HCT116 (cell line): Measurements from ENCODE around the gene SRF. TPM values are rescaled to one million over a fixed set of nuclear protein-coding genes. Genes with fewer than 3 reads are reported as not detected.

ENCODE experiments used
- ATAC-seq: fragments of 200-7000 bp; cut with Tn5 transposase; 2 replicates; pipeline ENCODE4 v1.9.1; 2020; ENCODE audit warnings: mild to moderate bottlenecking, moderate library complexity
- BruUV-seq: library from RNA; stranded (reverse); fragments of 400-500 nt; replicated peaks from 2 replicates; lab custom pipeline; 2021; lab: Mats Ljungman, UMichigan
- CTCF ChIA-PET: fragments of 300-600 bp; sonication (Branson Sonifier 250); formaldehyde crosslinking; loops from one replicate; lab custom pipeline; 2021; ENCODE audit warnings: antibody characterized with exemption; lab: Charles Lee
- POLR2A ChIA-PET: fragments of 300-600, 350-600 bp; sonication (Branson Sonifier 250); formaldehyde crosslinking; loops from one replicate; lab custom pipeline; 2021; ENCODE audit warnings: antibody characterized with exemption; lab: Charles Lee
- RAD21 ChIA-PET, 2 experiments: fragments of 300-600 bp; sonication (Branson Sonifier 250); formaldehyde crosslinking; loops; one replicate each; lab custom pipeline; 2023; ENCODE audit warnings: low total read pairs in 2 of 2; ENCODE audit not compliant: uncharacterized antibody in 2 of 2, unreplicated experiment in 2 of 2, low non-redundant PET in 1 of 2; lab: Charles Lee
- DNase-seq: peaks from one replicate; pipeline ENCODE4 v3.0.0-alpha.2; 2010; ENCODE audit warnings: low read depth, low spot score
- H2AFZ ChIP-seq: fragments of 200-600 bp; shearing (Covaris generic), sonication (generic); 2 replicates; pipeline ENCODE4 v1.6.1; 2017; ENCODE audit warnings: low read depth, mixed run types, mixed read lengths, antibody characterized with exemption, low read length; ENCODE audit not compliant: poor library complexity, severe bottlenecking
- H3K27ac ChIP-seq: 2 replicates; pipeline ENCODE4 v1.5.1; 2012; ENCODE audit warnings: low read depth, low read length
- H3K27me3 ChIP-seq: fragments of 200-600 bp; sonication (generic); 2 replicates; pipeline ENCODE4 v1.6.1; 2016; ENCODE audit warnings: mixed run types, low read length, mixed read lengths; ENCODE audit not compliant: insufficient read depth
- H3K36me3 ChIP-seq, 2 experiments: fragments of 200-500 bp in 1 of 2; fragments of 200-600 bp in 1 of 2; sonication (Bioruptor generic) in 1 of 2; sonication (generic) in 1 of 2; 2 replicates each; pipeline versions ENCODE4 v1.5.1 to v1.6.1; 2014 to 2016; ENCODE audit warnings: low read length in 2 of 2, inconsistent platforms in 1 of 2, mixed read lengths in 1 of 2, mixed run types in 1 of 2; ENCODE audit not compliant: insufficient read depth in 2 of 2, control insufficient read depth in 1 of 2
- H3K4me1 ChIP-seq, 2 experiments: fragments of 200-600 bp in 1 of 2; sonication (generic) in 1 of 2; 2 replicates each; pipeline versions ENCODE4 v1.5.1 to v1.6.1; 2012 to 2017; ENCODE audit warnings: low read length in 2 of 2, inconsistent platforms in 1 of 2, mild to moderate bottlenecking in 1 of 2, mixed read lengths in 1 of 2, mixed run types in 1 of 2, moderate library complexity in 1 of 2; ENCODE audit not compliant: insufficient read depth in 2 of 2, control insufficient read depth in 1 of 2
- H3K4me2 ChIP-seq: fragments of 200-600 bp; sonication (generic); 2 replicates; pipeline ENCODE4 v1.6.1; 2017; ENCODE audit warnings: mixed run types, low read length, mixed read lengths
- H3K4me3 ChIP-seq, 2 experiments: fragments of 200-600 bp in 1 of 2; sonication (generic) in 1 of 2; replicated peaks in 1 of 2; 2 replicates each; pipeline ENCODE4 v1.5.1; 2011 to 2016; ENCODE audit warnings: low read length in 2 of 2, control low read depth in 1 of 2, low read depth in 1 of 2, mild to moderate bottlenecking in 1 of 2, mixed read lengths in 1 of 2, mixed run types in 1 of 2
- H3K79me2 ChIP-seq: fragments of 200-600 bp; sonication (generic); 2 replicates; pipeline ENCODE4 v1.6.1; 2017; ENCODE audit warnings: mild to moderate bottlenecking, mixed run types, low read length, moderate library complexity, mixed read lengths; ENCODE audit not compliant: insufficient read depth
- H3K9ac ChIP-seq: fragments of 200-600 bp; sonication (generic); 2 replicates; pipeline ENCODE4 v1.6.1; 2016; ENCODE audit warnings: low read length, mixed read lengths
- H3K9me2 ChIP-seq: fragments of 200-600 bp; sonication (generic), shearing (Covaris generic); 2 replicates; pipeline ENCODE4 v1.6.1; 2017; ENCODE audit warnings: mixed run types, mild to moderate bottlenecking, moderate library complexity; ENCODE audit not compliant: insufficient read depth
- H3K9me3 ChIP-seq, 2 experiments: fragments of 200-500 bp in 1 of 2; fragments of 200-600 bp in 1 of 2; sonication (Bioruptor generic) in 1 of 2; sonication (generic) in 1 of 2; 2 replicates each; pipeline ENCODE4 v1.6.1; 2014 to 2017; ENCODE audit warnings: low read length in 2 of 2, mixed read lengths in 2 of 2, inconsistent platforms in 1 of 2, low read depth in 1 of 2, mild to moderate bottlenecking in 1 of 2, mixed run types in 1 of 2, moderate library complexity in 1 of 2; ENCODE audit not compliant: control insufficient read depth in 1 of 2, insufficient read depth in 1 of 2
- H4K20me1 ChIP-seq: fragments of 200-600 bp; sonication (generic), shearing (Covaris generic); 2 replicates; pipeline ENCODE4 v1.6.1; 2017; ENCODE audit warnings: mixed run types, mild to moderate bottlenecking, moderate library complexity; ENCODE audit not compliant: insufficient read depth
- CBX3 ChIP-seq: IDR thresholded peaks from 2 replicates; pipeline ENCODE4 v1.6.1; 2012; ENCODE audit warnings: low read depth
- FOSL1 ChIP-seq: IDR thresholded peaks from 2 replicates; pipeline ENCODE4 v1.6.1; 2012; ENCODE audit warnings: low read depth
- POLR2A ChIP-seq: IDR thresholded peaks from 2 replicates; pipeline ENCODE4 v1.7.0; 2011; ENCODE audit warnings: borderline replicate concordance; ENCODE audit not compliant: insufficient read depth, insufficient read length; ENCODE audit errors: extremely low read depth
- RAD21 ChIP-seq: IDR thresholded peaks from 2 replicates; pipeline ENCODE4 v1.6.1; 2012; ENCODE audit warnings: low read depth, mild to moderate bottlenecking
- SRF ChIP-seq: IDR thresholded peaks from 2 replicates; pipeline ENCODE4 v1.6.1; 2012; ENCODE audit warnings: low read depth
- ZNF274 ChIP-seq: fragments of 200-500 bp; sonication (Bioruptor generic); IDR thresholded peaks from 2 replicates; pipeline ENCODE4 v1.6.1; 2014; ENCODE audit warnings: mild to moderate bottlenecking, low read depth, low read length, inconsistent platforms
- intact Hi-C: fragments of 100-400 bp; cut with micrococcal nuclease; formaldehyde crosslinking; loops from 2 replicates; pipeline ENCODE4 v1.10.0; 2022
- total RNA-seq: library from RNA; stranded (reverse); gene quantifications from one replicate; pipeline ENCODE4 v1.2.1, GENCODE V29; 2021; ENCODE audit not compliant: unreplicated experiment
- TF ChIP-seq, protein P1 (sequence below), 3 experiments: fragments of 200-600 bp in 1 of 3; sonication (generic) in 1 of 3; IDR thresholded peaks in 2 of 3; conservative IDR thresholded peaks in 1 of 3; 2 replicates each; pipeline ENCODE4 v1.5.1; 2012 to 2017; ENCODE audit warnings: low read depth in 2 of 3, low read length in 2 of 3, antibody characterized with exemption in 1 of 3, borderline replicate concordance in 1 of 3, control low read depth in 1 of 3, mild to moderate bottlenecking in 1 of 3, mixed read lengths in 1 of 3, mixed run types in 1 of 3, moderate library complexity in 1 of 3; ENCODE audit not compliant: insufficient read depth in 1 of 3
- TF ChIP-seq, protein P2 (sequence below): IDR thresholded peaks from 2 replicates; pipeline ENCODE4 v1.6.1; 2011; ENCODE audit warnings: mild to moderate bottlenecking, low read length, moderate library complexity; ENCODE audit not compliant: insufficient replicate concordance; ENCODE audit errors: extremely low read depth

Gene SRF
- total RNA-seq, 1 experiment from 2014 or later = 28.1 TPM

DNA sequence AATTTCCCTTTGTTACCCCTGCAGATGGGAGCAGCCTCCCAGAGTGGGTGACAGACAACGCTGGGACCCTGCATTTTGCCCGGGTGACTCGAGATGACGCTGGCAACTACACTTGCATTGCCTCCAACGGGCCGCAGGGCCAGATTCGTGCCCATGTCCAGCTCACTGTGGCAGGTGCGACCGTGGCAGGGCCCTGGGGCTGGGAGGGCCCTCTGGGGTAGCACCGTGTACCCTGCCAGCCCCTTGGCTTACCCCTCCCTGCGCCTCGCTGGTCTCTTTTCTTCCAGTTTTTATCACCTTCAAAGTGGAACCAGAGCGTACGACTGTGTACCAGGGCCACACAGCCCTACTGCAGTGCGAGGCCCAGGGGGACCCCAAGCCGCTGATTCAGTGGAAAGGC, 29.4 kb upstream of the SRF start:
- DNase-seq = no peak
- no peak overlapping the region for H2AFZ ChIP-seq
- H3K27me3 ChIP-seq = no peaks in the 10 kb centered on the region
- peaks cover 3 to 9% of the 10 kb centered on the region in 2 experiments; a peak in 1 of 4 replicates for H3K4me1 ChIP-seq
- no peak overlapping the region for H3K4me2 ChIP-seq
- ChIA-PET POLR2A (no interaction called here), RAD21 (no interaction called here), CTCF (no interaction called here)
- H3K27ac ChIP-seq = no peak overlapping the region
- no peaks in the 10 kb centered on the region for H3K9me3 ChIP-seq
- no peaks in the 10 kb centered on the region for H3K9me2 ChIP-seq
- no TSS peak for BruUV-seq
- no peak overlapping the region for H3K4me3 ChIP-seq
- peaks cover 0 to 7% of the 10 kb centered on the region in 2 experiments; a peak in 1 of 4 replicates for H3K36me3 ChIP-seq
- no peak for TF ChIP-seq CBX3
- TF ChIP-seq ZNF274 = no peak
- TF ChIP-seq, protein P1, sequence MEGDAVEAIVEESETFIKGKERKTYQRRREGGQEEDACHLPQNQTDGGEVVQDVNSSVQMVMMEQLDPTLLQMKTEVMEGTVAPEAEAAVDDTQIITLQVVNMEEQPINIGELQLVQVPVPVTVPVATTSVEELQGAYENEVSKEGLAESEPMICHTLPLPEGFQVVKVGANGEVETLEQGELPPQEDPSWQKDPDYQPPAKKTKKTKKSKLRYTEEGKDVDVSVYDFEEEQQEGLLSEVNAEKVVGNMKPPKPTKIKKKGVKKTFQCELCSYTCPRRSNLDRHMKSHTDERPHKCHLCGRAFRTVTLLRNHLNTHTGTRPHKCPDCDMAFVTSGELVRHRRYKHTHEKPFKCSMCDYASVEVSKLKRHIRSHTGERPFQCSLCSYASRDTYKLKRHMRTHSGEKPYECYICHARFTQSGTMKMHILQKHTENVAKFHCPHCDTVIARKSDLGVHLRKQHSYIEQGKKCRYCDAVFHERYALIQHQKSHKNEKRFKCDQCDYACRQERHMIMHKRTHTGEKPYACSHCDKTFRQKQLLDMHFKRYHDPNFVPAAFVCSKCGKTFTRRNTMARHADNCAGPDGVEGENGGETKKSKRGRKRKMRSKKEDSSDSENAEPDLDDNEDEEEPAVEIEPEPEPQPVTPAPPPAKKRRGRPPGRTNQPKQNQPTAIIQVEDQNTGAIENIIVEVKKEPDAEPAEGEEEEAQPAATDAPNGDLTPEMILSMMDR (IDR thresholded peaks at IDR 0.05 in 2 of 3, conservative IDR thresholded peaks at IDR 0.05 in 1 of 3; ENCODE audit: borderline replicate concordance in 1 of 3, insufficient read depth in 1 of 3, low read depth in 2 of 3, low read length in 2 of 3) = no peak
- TF ChIP-seq RAD21 = no peak
- TF ChIP-seq, protein P2, sequence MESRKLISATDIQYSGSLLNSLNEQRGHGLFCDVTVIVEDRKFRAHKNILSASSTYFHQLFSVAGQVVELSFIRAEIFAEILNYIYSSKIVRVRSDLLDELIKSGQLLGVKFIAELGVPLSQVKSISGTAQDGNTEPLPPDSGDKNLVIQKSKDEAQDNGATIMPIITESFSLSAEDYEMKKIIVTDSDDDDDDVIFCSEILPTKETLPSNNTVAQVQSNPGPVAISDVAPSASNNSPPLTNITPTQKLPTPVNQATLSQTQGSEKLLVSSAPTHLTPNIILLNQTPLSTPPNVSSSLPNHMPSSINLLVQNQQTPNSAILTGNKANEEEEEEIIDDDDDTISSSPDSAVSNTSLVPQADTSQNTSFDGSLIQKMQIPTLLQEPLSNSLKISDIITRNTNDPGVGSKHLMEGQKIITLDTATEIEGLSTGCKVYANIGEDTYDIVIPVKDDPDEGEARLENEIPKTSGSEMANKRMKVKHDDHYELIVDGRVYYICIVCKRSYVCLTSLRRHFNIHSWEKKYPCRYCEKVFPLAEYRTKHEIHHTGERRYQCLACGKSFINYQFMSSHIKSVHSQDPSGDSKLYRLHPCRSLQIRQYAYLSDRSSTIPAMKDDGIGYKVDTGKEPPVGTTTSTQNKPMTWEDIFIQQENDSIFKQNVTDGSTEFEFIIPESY = no peak
- no peak for TF ChIP-seq FOSL1
- no peak for TF ChIP-seq SRF
- TF ChIP-seq POLR2A = no peak
- no peaks in the 10 kb centered on the region for H4K20me1 ChIP-seq
- intact Hi-C loops = loop anchor here (5.0 kb wide), 2 partner anchors 84 to 179 kb away; partner anchors contain the start of genes GNMT, KLC4 and MRPL2
- no peak overlapping the region for H3K9ac ChIP-seq
- H3K79me2 ChIP-seq = no peaks in the 10 kb centered on the region
- no peak for ATAC-seq
